Measurements from ENCODE around the gene OPA3. TPM values are rescaled to one million over a fixed set of nuclear protein-coding genes. Genes with fewer than 3 reads are reported as not detected.

Gene OPA3
- total RNA-seq, 1 experiment from 2014 or later = 11.1 TPM

GRCh38 chr19:45569619-45570421 is 14.8 kb downstream of the OPA3 start:
- H3K9me3 ChIP-seq (ENCODE audit: control insufficient read depth in 1 of 2, insufficient read depth in 1 of 2, low read depth in 1 of 2, low read length in 2 of 2) = no peaks in the 10 kb centered on the region
- no peak overlapping the region for H3K4me3 ChIP-seq (replicated peaks in 1 of 2; ENCODE audit: low read depth in 1 of 2, low read length in 2 of 2)
- H3K27ac ChIP-seq (ENCODE audit: low read depth, low read length) = peak overlapping the region; percentile 25; the same call in 1 of the 2 replicates
- H3K79me2 ChIP-seq (ENCODE audit: insufficient read depth, low read length) = peaks cover 31% of the 10 kb centered on the region; the same call in 1 of the 2 replicates
- POLR2A ChIA-PET = no interaction called here
- no peak overlapping the region for H3K9ac ChIP-seq (ENCODE audit: low read length)
- ATAC-seq (peak; percentile 84), DNase-seq (ENCODE audit: low read depth, low spot score) (peak; percentile 24)
- no peaks in the 10 kb centered on the region for H3K9me2 ChIP-seq (ENCODE audit: insufficient read depth)
- H3K4me2 ChIP-seq (ENCODE audit: low read length) = peak overlapping the region; percentile 60
- no peaks in the 10 kb centered on the region for H4K20me1 ChIP-seq (ENCODE audit: insufficient read depth)
- intact Hi-C loops (cut with micrococcal nuclease) = loop anchor here (1.0 kb wide), 1 partner anchor 47 kb away; no protein-coding TSS in a partner anchor
- H3K36me3 ChIP-seq (ENCODE audit: control insufficient read depth in 1 of 2, insufficient read depth in 2 of 2, low read length in 2 of 2) = no peaks in the 10 kb centered on the region
- TF ChIP-seq EZH2phosphoT487 (IDR thresholded peaks at IDR 0.05; ENCODE audit: borderline replicate concordance) = no peak
- TF ChIP-seq CBX3 (IDR thresholded peaks at IDR 0.05; ENCODE audit: low read depth) = no peak
- peak; percentile 76 for TF ChIP-seq RAD21 (IDR thresholded peaks at IDR 0.05; ENCODE audit: low read depth)
- peak; percentile 25 for TF ChIP-seq YY1 (IDR thresholded peaks at IDR 0.05; ENCODE audit: extremely low read depth, insufficient replicate concordance, low read depth, low read length)
- no peak for TF ChIP-seq SP1 (IDR thresholded peaks at IDR 0.05; ENCODE audit: low read depth)
- peak; percentile 70 to 96 (median 93); a peak in 5 of 6 replicates for TF ChIP-seq CTCF (IDR thresholded peaks at IDR 0.05 in 2 of 3, conservative IDR thresholded peaks at IDR 0.05 in 1 of 3; ENCODE audit: borderline replicate concordance in 1 of 3, insufficient read depth in 1 of 3, low read depth in 2 of 3, low read length in 2 of 3)
- no peaks in the 10 kb centered on the region for H3K27me3 ChIP-seq (ENCODE audit: insufficient read depth, low read length)
- CTCF ChIA-PET = interaction anchor here (0.9 to 2.5 kb wide), 4 partner anchors 11 to 84 kb away, joined by 3 to 9 read pairs (median 6); no protein-coding TSS in a partner anchor
- BruUV-seq (replicated peaks) = no TSS peak
- RAD21 ChIA-PET (ENCODE audit: low non-redundant PET in 1 of 2, low total read pairs in 2 of 2, uncharacterized antibody in 2 of 2, unreplicated experiment in 2 of 2) = no interaction called here
- H3K4me1 ChIP-seq (ENCODE audit: control insufficient read depth in 1 of 2, insufficient read depth in 2 of 2, low read length in 2 of 2) = peaks cover 14 to 28% of the 10 kb centered on the region in 2 experiments
- H2AFZ ChIP-seq (ENCODE audit: low read depth, low read length, poor library complexity, severe bottlenecking) = no peak overlapping the region
